Measurements from ENCODE around the gene SSX4B. TPM values are rescaled to one million over a fixed set of nuclear protein-coding genes. Genes with fewer than 3 reads are reported as not detected.
"Not testable (repeated sequence)": the region's sequence is repeated elsewhere in the genome, so short reads cannot be mapped to it uniquely, and the experiment has no call there.

The SSX4B gene
- total RNA-seq, 5 donors from 2014 or later (not counting 1 experiment from before 2014, with no cell fraction given) = not detected

DNA sequence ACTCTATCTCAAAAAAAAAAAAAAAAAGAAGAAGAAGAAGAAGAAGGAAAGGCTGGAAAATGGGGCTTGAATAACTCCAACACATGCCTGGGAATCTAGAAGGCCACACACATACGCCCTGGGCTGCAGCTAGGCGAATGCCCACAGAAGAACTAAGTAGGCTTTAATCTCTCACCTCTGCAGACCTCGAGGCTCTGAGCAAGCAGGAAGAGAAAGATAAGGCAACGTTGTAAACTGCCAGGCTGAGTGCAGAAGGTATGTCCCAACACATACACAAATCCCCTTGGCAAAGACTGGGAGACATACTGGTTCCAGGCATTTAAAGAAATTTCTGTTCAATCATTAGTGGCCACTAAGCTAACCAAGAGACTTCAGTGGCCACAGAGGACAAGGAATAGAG lies 39.9 kb upstream of the SSX4B start:
- ATAC-seq (replicated peaks in 1 of 4) (no peak), DNase-seq (no peak)
- Mint-ChIP-seq H3K27ac (no peak overlapping the region), H3K27me3 (no peaks in the 10 kb centered on the region), H3K36me3 (no peaks in the 10 kb centered on the region), H3K9me3 (peaks cover 0 to 3% (median 0%) of the 10 kb centered on the region in 3 donors), H3K4me3 (no peak overlapping the region), H3K4me1 (peaks cover 0 to 2% (median 0%) of the 10 kb centered on the region in 3 donors)
- no peaks in the 10 kb centered on the region for H3K9me3 ChIP-seq
- H3K27ac ChIP-seq (ENCODE audit: low read length) = no peak overlapping the region
- ChIA-PET CTCF (no interaction called here), POLR2A (no interaction called here)
- no peak overlapping the region for H3K4me3 ChIP-seq (ENCODE audit: control insufficient read depth in 1 of 2, extremely low read depth in 1 of 2, low read length in 1 of 2)
- WGBS (ENCODE audit: insufficient coverage) = no CpG with 5 or more reads among the region's 4 CpGs
- H3K36me3 ChIP-seq (ENCODE audit: control insufficient read depth in 2 of 2, extremely low read depth in 1 of 2, insufficient read depth in 1 of 2, low read length in 1 of 2) = no peaks in the 10 kb centered on the region
- H3K4me1 ChIP-seq (ENCODE audit: control insufficient read depth in 1 of 2, extremely low read depth in 1 of 2, insufficient read depth in 2 of 2, low read length in 2 of 2) = no peaks in the 10 kb centered on the region
- H3K27me3 ChIP-seq (replicated peaks in 1 of 2; ENCODE audit: control insufficient read depth in 2 of 2, extremely low read depth in 1 of 2, insufficient read depth in 2 of 2, low read length in 1 of 2) = no peaks in the 10 kb centered on the region

- peaks cover 0 to 4% of the 10 kb centered on the region in 2 donors for H3K27me3 Mint-ChIP-seq
- ATAC-seq (replicated peaks in 1 of 4) (no peak), DNase-seq (no peak)
- H3K27me3 ChIP-seq (replicated peaks in 1 of 2; ENCODE audit: control insufficient read depth in 2 of 2, extremely low read depth in 1 of 2, insufficient read depth in 2 of 2, low read length in 1 of 2) = no peaks in the 10 kb centered on the region
- no peak overlapping the region for H3K27ac Mint-ChIP-seq
- no peak overlapping the region for H3K4me3 ChIP-seq (ENCODE audit: control insufficient read depth in 1 of 2, extremely low read depth in 1 of 2, low read length in 1 of 2)
- ChIA-PET CTCF (no interaction called here), POLR2A (no interaction called here)
- H3K9me3 ChIP-seq = no peaks in the 10 kb centered on the region
- H3K27ac ChIP-seq (ENCODE audit: low read length) = no peak overlapping the region
- H3K4me1 ChIP-seq (ENCODE audit: control insufficient read depth in 1 of 2, extremely low read depth in 1 of 2, insufficient read depth in 2 of 2, low read length in 2 of 2) = no peaks in the 10 kb centered on the region
- peaks cover 0 to 3% (median 0%) of the 10 kb centered on the region in 3 donors for H3K9me3 Mint-ChIP-seq
- H3K36me3 ChIP-seq (ENCODE audit: control insufficient read depth in 2 of 2, extremely low read depth in 1 of 2, insufficient read depth in 1 of 2, low read length in 1 of 2) = no peaks in the 10 kb centered on the region
- H3K4me1 Mint-ChIP-seq = peaks cover 0 to 2% (median 0%) of the 10 kb centered on the region in 3 donors
- no peaks in the 10 kb centered on the region for H3K36me3 Mint-ChIP-seq
- H3K4me3 Mint-ChIP-seq = no peak overlapping the region
Observed at GRCh38 chrX:48450076-48450475, 38.3 kb upstream of the SSX4B start.

DNA sequence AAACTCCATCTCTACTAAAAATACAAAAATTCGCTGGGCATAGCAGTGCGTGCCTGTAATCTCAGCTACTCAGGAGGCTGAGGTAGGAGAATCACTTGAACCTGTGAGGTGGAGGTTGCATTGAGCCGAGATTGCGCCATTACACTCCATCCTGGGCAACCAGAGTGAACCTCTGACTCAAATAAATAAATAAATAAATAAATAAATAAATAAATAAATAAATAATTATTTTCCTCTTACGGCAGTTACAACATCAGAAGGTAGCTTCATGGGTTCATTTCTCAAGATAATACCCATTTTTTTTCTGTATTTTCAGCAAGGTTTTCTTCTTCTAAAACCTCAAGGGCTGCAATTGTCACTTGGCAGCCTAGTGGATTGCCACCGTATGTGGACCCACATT lies 35.4 kb upstream of the SSX4B start:
- POLR2A ChIA-PET; H3K36me3 Mint-ChIP-seq; H3K4me3 ChIP-seq (ENCODE audit: control insufficient read depth in 1 of 2, extremely low read depth in 1 of 2, low read length in 1 of 2); ATAC-seq (replicated peaks in 1 of 4); H3K4me1 Mint-ChIP-seq; H3K4me1 ChIP-seq (ENCODE audit: control insufficient read depth in 1 of 2, extremely low read depth in 1 of 2, insufficient read depth in 2 of 2, low read length in 2 of 2); H3K9me3 Mint-ChIP-seq; H3K4me3 Mint-ChIP-seq; H3K36me3 ChIP-seq (ENCODE audit: control insufficient read depth in 2 of 2, extremely low read depth in 1 of 2, insufficient read depth in 1 of 2, low read length in 1 of 2); DNase-seq; H3K27ac ChIP-seq (ENCODE audit: low read length); H3K27ac Mint-ChIP-seq; CTCF ChIA-PET; H3K9me3 ChIP-seq; H3K27me3 ChIP-seq (replicated peaks in 1 of 2; ENCODE audit: control insufficient read depth in 2 of 2, extremely low read depth in 1 of 2, insufficient read depth in 2 of 2, low read length in 1 of 2): not testable (repeated sequence)
- 100% methylated on average over 1 of the region's 6 CpGs for WGBS (ENCODE audit: insufficient coverage)
- H3K27me3 Mint-ChIP-seq = peaks cover 0 to 19% of the 10 kb centered on the region in 2 donors

DNA sequence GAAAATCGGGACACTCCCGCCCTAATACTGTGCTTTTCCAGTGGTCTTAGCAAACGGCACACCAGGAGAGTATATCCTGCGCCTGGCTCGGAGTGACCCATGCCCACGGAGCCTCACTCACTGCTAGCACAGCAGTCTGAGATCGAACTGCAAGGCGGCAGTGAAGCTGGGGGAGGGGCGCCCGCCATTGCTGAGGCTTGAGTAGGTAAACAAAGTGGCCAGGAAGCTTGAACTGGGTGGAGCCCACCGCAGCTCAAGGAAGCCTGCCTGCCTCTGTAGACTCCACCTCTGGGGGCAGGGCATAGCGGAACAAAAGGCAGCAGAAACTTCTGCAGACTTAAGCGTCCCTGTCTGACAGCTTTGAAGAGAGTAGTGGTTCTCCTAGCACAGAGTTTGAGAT lies 22.0 kb upstream of the SSX4B start:
- CTCF ChIA-PET; H3K9me3 ChIP-seq; ATAC-seq (replicated peaks in 1 of 4); H3K4me1 ChIP-seq (ENCODE audit: control insufficient read depth in 1 of 2, extremely low read depth in 1 of 2, insufficient read depth in 2 of 2, low read length in 2 of 2); H3K27ac ChIP-seq (ENCODE audit: low read length); H3K4me3 ChIP-seq (ENCODE audit: control insufficient read depth in 1 of 2, extremely low read depth in 1 of 2, low read length in 1 of 2); POLR2A ChIA-PET; H3K9me3 Mint-ChIP-seq; H3K27me3 ChIP-seq (replicated peaks in 1 of 2; ENCODE audit: control insufficient read depth in 2 of 2, extremely low read depth in 1 of 2, insufficient read depth in 2 of 2, low read length in 1 of 2); H3K36me3 Mint-ChIP-seq; H3K36me3 ChIP-seq (ENCODE audit: control insufficient read depth in 2 of 2, extremely low read depth in 1 of 2, insufficient read depth in 1 of 2, low read length in 1 of 2): not testable (repeated sequence)
- Mint-ChIP-seq H3K4me3 (peak overlapping the region in 1 of 3 donors; percentile 30), H3K27me3 (peaks cover 0 to 18% of the 10 kb centered on the region in 2 donors), H3K27ac (peak overlapping the region in 1 of 2 donors; percentile 23), H3K4me1 (peaks cover 0 to 26% (median 4%) of the 10 kb centered on the region in 3 donors)
- WGBS (ENCODE audit: insufficient coverage) = 55% methylated on average over 4 of the region's 13 CpGs
- peak in 25 of 35 experiments; percentile 2 to 42 (median 10) for DNase-seq

DNA sequence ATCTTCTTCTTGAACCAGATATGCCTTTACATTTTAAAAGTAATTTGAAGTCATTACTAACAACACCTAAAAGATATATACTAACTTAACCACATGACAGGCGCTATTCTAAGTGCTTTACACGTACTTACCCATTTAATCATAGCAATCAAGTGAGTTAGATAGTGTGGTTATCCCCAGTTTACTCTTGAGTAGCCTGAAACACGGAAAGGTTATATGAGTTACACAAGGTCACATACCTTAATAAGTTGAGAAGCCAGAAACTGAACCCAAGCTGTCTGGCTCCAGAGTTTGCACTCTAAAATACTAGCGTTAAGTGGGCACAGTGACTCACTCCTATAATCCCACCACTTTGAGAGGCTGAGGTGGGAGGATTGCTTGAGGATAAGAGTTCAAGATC lies 18.4 kb upstream of the SSX4B start:
- Mint-ChIP-seq H3K4me1 (peaks cover 0 to 27% (median 4%) of the 10 kb centered on the region in 3 donors), H3K27me3 (peaks cover 0 to 13% of the 10 kb centered on the region in 2 donors)
- H3K27me3 ChIP-seq (replicated peaks in 1 of 2; ENCODE audit: control insufficient read depth in 2 of 2, extremely low read depth in 1 of 2, insufficient read depth in 2 of 2, low read length in 1 of 2); H3K9me3 Mint-ChIP-seq; H3K4me3 ChIP-seq (ENCODE audit: control insufficient read depth in 1 of 2, extremely low read depth in 1 of 2, low read length in 1 of 2); H3K36me3 ChIP-seq (ENCODE audit: control insufficient read depth in 2 of 2, extremely low read depth in 1 of 2, insufficient read depth in 1 of 2, low read length in 1 of 2); ATAC-seq (replicated peaks in 1 of 4); H3K4me1 ChIP-seq (ENCODE audit: control insufficient read depth in 1 of 2, extremely low read depth in 1 of 2, insufficient read depth in 2 of 2, low read length in 2 of 2); CTCF ChIA-PET; POLR2A ChIA-PET; H3K36me3 Mint-ChIP-seq; H3K27ac ChIP-seq (ENCODE audit: low read length); DNase-seq; H3K27ac Mint-ChIP-seq; H3K4me3 Mint-ChIP-seq; H3K9me3 ChIP-seq: not testable (repeated sequence)
- no CpG with 5 or more reads among the region's 4 CpGs for WGBS (ENCODE audit: insufficient coverage)

DNA sequence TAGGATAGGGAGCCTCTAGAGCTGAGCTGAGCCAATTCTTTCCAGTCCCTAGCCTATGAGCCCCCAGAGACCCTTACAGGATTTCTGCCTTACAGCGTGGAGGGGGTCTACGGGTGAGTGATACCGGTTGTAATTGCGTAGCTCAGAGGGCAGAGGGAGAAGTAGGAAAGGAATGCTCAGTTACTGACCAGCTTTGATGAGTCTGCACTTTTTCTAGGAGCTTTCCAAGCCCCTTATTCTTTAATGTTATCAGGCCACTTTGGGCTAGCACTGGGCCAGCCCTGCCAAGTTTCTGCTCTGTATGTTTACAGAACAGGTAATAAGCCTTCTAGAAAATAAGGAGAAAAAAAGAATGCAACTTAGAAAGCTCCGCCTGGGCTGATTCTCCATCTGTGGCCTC lies 17.8 kb upstream of the SSX4B start:
- H3K36me3 Mint-ChIP-seq; H3K36me3 ChIP-seq (ENCODE audit: control insufficient read depth in 2 of 2, extremely low read depth in 1 of 2, insufficient read depth in 1 of 2, low read length in 1 of 2); H3K27ac Mint-ChIP-seq; CTCF ChIA-PET; POLR2A ChIA-PET; H3K27ac ChIP-seq (ENCODE audit: low read length); H3K4me3 ChIP-seq (ENCODE audit: control insufficient read depth in 1 of 2, extremely low read depth in 1 of 2, low read length in 1 of 2); ATAC-seq (replicated peaks in 1 of 4); H3K27me3 Mint-ChIP-seq; DNase-seq; H3K27me3 ChIP-seq (replicated peaks in 1 of 2; ENCODE audit: control insufficient read depth in 2 of 2, extremely low read depth in 1 of 2, insufficient read depth in 2 of 2, low read length in 1 of 2); H3K9me3 Mint-ChIP-seq; H3K4me3 Mint-ChIP-seq; H3K9me3 ChIP-seq; H3K4me1 ChIP-seq (ENCODE audit: control insufficient read depth in 1 of 2, extremely low read depth in 1 of 2, insufficient read depth in 2 of 2, low read length in 2 of 2): not testable (repeated sequence)
- H3K4me1 Mint-ChIP-seq = peaks cover 0 to 24% (median 4%) of the 10 kb centered on the region in 3 donors
- no CpG with 5 or more reads among the region's 5 CpGs for WGBS (ENCODE audit: insufficient coverage)

DNA sequence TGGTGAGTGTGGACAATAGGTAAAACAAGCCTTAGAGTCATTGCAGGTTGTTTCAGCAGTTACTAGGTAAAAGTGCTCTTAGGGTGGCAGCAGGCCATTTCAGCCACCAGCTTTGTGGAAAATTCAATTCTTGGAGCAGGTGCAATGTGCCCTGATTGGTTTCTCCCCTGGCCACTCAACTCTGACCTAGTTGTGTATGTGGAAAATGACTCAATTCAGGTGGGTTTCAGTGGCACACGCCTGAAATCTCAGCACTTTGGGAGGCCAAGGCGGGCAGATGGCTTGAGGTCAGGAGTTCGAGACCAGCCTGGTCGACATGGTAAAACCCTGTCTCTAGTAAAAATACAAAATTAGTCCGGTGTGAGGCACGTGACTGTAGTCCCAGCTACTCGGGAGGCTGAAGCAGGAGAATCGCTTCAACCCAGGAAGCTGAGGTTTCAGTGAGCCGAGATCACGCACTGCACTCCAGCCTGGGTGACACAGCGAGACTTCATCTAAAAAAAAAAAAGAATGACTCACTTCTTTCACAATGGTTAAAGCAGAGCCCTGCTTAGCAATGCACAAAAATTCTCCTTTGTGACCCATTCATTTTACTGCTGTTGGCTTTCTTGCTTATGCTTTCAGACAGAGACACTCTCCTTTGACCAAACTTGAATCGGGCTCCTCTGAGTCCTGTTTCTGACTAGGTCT lies 15.4 kb upstream of the SSX4B start:
- H3K9me3 ChIP-seq; H3K27ac Mint-ChIP-seq; H3K36me3 ChIP-seq (ENCODE audit: control insufficient read depth in 2 of 2, extremely low read depth in 1 of 2, insufficient read depth in 1 of 2, low read length in 1 of 2); POLR2A ChIA-PET; H3K27me3 ChIP-seq (replicated peaks in 1 of 2; ENCODE audit: control insufficient read depth in 2 of 2, extremely low read depth in 1 of 2, insufficient read depth in 2 of 2, low read length in 1 of 2); H3K9me3 Mint-ChIP-seq; H3K36me3 Mint-ChIP-seq; H3K27ac ChIP-seq (ENCODE audit: low read length); H3K4me3 ChIP-seq (ENCODE audit: control insufficient read depth in 1 of 2, extremely low read depth in 1 of 2, low read length in 1 of 2); DNase-seq; H3K4me1 Mint-ChIP-seq; CTCF ChIA-PET; H3K4me3 Mint-ChIP-seq; H3K4me1 ChIP-seq (ENCODE audit: control insufficient read depth in 1 of 2, extremely low read depth in 1 of 2, insufficient read depth in 2 of 2, low read length in 2 of 2); H3K27me3 Mint-ChIP-seq: not testable (repeated sequence)
- WGBS (ENCODE audit: insufficient coverage) = no CpG with 5 or more reads among the region's 12 CpGs
- ATAC-seq (replicated peaks in 1 of 4) = peak in 2 of 4 experiments; percentile 50 to 53
